Sigmoid colon (tissue), 3 donors: ENCODE data around the gene MT1F.
A peak's percentile ranks its signal among the peaks of the same experiment; 100 is the strongest.

Experiments used
- POLR2A ChIP-seq, 2 donors: fragments of 450-650 bp; IDR thresholded peaks; one replicate each; pipeline ENCODE4 v1.6.1; 2016; ENCODE audit warnings: antibody characterized with exemption in 2 of 2, mild to moderate bottlenecking in 2 of 2, moderate library complexity in 2 of 2
- TF ChIP-seq, protein P1 (sequence below), 4 experiments: fragments of 450-650 bp in 3 of 4; fragments of 200-600 bp in 1 of 4; IDR thresholded peaks; one replicate each; pipeline ENCODE4 v1.5.1; 2016 to 2019; ENCODE audit warnings: antibody characterized with exemption in 4 of 4, mild to moderate bottlenecking in 3 of 4, moderate library complexity in 2 of 4

GRCh38 chr16:56643080-56643778, 14.5 kb upstream of the MT1F start:
- TF ChIP-seq, protein P1, sequence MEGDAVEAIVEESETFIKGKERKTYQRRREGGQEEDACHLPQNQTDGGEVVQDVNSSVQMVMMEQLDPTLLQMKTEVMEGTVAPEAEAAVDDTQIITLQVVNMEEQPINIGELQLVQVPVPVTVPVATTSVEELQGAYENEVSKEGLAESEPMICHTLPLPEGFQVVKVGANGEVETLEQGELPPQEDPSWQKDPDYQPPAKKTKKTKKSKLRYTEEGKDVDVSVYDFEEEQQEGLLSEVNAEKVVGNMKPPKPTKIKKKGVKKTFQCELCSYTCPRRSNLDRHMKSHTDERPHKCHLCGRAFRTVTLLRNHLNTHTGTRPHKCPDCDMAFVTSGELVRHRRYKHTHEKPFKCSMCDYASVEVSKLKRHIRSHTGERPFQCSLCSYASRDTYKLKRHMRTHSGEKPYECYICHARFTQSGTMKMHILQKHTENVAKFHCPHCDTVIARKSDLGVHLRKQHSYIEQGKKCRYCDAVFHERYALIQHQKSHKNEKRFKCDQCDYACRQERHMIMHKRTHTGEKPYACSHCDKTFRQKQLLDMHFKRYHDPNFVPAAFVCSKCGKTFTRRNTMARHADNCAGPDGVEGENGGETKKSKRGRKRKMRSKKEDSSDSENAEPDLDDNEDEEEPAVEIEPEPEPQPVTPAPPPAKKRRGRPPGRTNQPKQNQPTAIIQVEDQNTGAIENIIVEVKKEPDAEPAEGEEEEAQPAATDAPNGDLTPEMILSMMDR (IDR thresholded peaks at IDR 0.05), result peak in 3 of 4 experiments; percentile 25 to 34 (median 33)
- no peak for TF ChIP-seq POLR2A (IDR thresholded peaks at IDR 0.05)
